Measurements from ENCODE around the gene SLC6A18.

The SLC6A18 gene

GRCh38 chr5:1247811-1248210 is 22.6 kb downstream of the SLC6A18 start:
- TF ChIP-seq TAF1 (IDR thresholded peaks at IDR 0.05; ENCODE audit: borderline replicate concordance, insufficient read depth, low read length) (no peak), FOXP2 (optimal IDR thresholded peaks at IDR 0.05; ENCODE audit: borderline replicate concordance, extremely low read depth, extremely low read length, insufficient read depth) (no peak), POLR2AphosphoS5 (IDR thresholded peaks at IDR 0.05; ENCODE audit: low read depth, low read length) (no peak), SIN3A (IDR thresholded peaks at IDR 0.05; ENCODE audit: borderline replicate concordance, insufficient read depth, low read length) (no peak)

DNA sequence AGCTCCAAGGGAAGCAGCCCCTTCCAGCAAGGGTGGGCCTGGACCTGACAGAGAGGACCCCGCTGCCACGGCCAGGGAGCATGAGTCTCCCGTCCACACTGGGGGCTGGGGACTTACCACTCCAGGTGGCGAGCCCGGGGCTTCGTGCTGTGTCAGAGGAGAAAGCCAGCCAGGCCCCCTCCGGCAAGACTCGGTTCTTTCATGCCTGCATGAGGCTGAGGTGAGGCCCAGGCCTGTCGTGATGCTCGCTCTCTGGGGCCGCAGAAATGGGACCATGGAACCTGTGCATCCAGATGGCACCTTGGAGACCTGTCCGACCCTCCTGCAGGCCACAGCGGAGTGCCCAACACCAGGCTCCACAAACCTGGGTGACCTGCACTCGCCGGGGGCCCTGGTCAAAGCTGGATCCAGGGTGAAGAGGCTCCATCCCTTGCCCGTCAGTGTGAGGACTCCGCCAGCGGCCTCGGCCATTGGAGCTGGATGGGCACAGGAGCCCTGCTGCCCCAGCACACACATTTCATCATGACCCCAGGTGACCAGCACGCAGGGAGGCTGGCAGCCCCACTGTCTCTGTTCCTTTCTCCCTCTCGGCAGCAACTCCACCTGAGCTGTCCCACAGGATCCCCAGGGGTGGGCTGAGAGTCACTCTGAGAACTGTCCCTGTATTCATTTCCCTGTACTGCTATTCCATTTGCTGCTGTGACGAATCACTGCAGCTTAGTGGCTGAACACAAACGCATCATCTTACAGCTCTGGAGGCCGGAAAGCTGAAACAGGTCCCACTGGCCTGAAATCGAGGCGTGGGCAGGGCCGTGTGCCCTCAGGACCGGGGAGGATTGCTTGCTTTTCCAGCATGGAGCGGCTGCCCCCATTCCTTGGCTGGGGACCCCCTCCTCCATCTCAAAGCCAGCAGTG is 24.4 kb downstream of the SLC6A18 start:
- TF ChIP-seq TAF1 (IDR thresholded peaks at IDR 0.05; ENCODE audit: borderline replicate concordance, insufficient read depth, low read length) (no peak), REST (IDR thresholded peaks at IDR 0.05; ENCODE audit: insufficient read depth in 1 of 2, low read depth in 2 of 2, low read length in 2 of 2) (no peak), POLR2AphosphoS5 (IDR thresholded peaks at IDR 0.05; ENCODE audit: low read depth, low read length) (no peak), FOXP2 (optimal IDR thresholded peaks at IDR 0.05; ENCODE audit: borderline replicate concordance, extremely low read depth, extremely low read length, insufficient read depth) (no peak), SIN3A (IDR thresholded peaks at IDR 0.05; ENCODE audit: borderline replicate concordance, insufficient read depth, low read length) (no peak)

GRCh38 chr5:1251678-1252580 is 26.7 kb downstream of the SLC6A18 start:
- no peak for TF ChIP-seq POLR2AphosphoS5 (IDR thresholded peaks at IDR 0.05; ENCODE audit: low read depth, low read length)
- TF ChIP-seq REST (IDR thresholded peaks at IDR 0.05; ENCODE audit: insufficient read depth in 1 of 2, low read depth in 2 of 2, low read length in 2 of 2): no peak
- TF ChIP-seq SIN3A (IDR thresholded peaks at IDR 0.05; ENCODE audit: borderline replicate concordance, insufficient read depth, low read length): no peak
- no peak for TF ChIP-seq FOXP2 (optimal IDR thresholded peaks at IDR 0.05; ENCODE audit: borderline replicate concordance, extremely low read depth, extremely low read length, insufficient read depth)
- no peak for TF ChIP-seq TAF1 (IDR thresholded peaks at IDR 0.05; ENCODE audit: borderline replicate concordance, insufficient read depth, low read length)

DNA sequence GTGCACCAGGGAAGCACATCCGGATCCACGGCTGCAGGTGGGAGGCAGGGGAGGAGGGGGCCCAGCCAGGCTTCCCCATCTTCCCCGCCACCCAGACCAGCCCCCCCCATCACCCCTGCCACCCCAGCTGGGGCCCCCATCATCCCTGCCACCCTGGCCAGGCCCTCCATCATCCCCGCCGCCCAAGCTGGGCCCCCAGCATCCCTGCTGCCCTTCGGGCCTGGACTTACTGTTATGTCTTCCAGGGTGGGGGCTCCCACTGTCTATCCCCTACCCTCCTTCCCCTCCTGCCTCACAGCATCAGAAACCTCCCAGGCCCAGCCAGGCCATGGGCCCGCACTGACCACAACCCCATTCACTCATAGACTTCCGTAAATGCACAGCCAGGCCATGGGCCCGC is 27.5 kb downstream of the SLC6A18 start:
- TF ChIP-seq TAF1 (IDR thresholded peaks at IDR 0.05; ENCODE audit: borderline replicate concordance, insufficient read depth, low read length) (no peak), FOXP2 (optimal IDR thresholded peaks at IDR 0.05; ENCODE audit: borderline replicate concordance, extremely low read depth, extremely low read length, insufficient read depth) (no peak), REST (IDR thresholded peaks at IDR 0.05; ENCODE audit: insufficient read depth in 1 of 2, low read depth in 2 of 2, low read length in 2 of 2) (no peak), SIN3A (IDR thresholded peaks at IDR 0.05; ENCODE audit: borderline replicate concordance, insufficient read depth, low read length) (no peak), POLR2AphosphoS5 (IDR thresholded peaks at IDR 0.05; ENCODE audit: low read depth, low read length) (no peak)

GRCh38 chr5:1253456-1254105 is 28.4 kb downstream of the SLC6A18 start:
- TF ChIP-seq SIN3A (IDR thresholded peaks at IDR 0.05; ENCODE audit: borderline replicate concordance, insufficient read depth, low read length) (no peak), REST (IDR thresholded peaks at IDR 0.05; ENCODE audit: insufficient read depth in 1 of 2, low read depth in 2 of 2, low read length in 2 of 2) (no peak), POLR2AphosphoS5 (IDR thresholded peaks at IDR 0.05; ENCODE audit: low read depth, low read length) (no peak), FOXP2 (optimal IDR thresholded peaks at IDR 0.05; ENCODE audit: borderline replicate concordance, extremely low read depth, extremely low read length, insufficient read depth) (no peak), TAF1 (IDR thresholded peaks at IDR 0.05; ENCODE audit: borderline replicate concordance, insufficient read depth, low read length) (no peak)

Measured in PFSK-1 (cell line).